GM23338 (cell line): ENCODE results near the gene PARP12. TPM values are rescaled to one million over a fixed set of nuclear protein-coding genes. Genes with fewer than 3 reads are reported as not detected.

Source experiments
- ATAC-seq: fragments of 200-7000 bp; cut with Tn5 transposase; 3 replicates; pipeline ENCODE4 v1.9.1; 2020
- DNase-seq: peaks from one replicate; pipeline ENCODE4 v3.0.0-alpha.2; 2015; ENCODE audit warnings: low spot score
- H2AFZ ChIP-seq: fragments of 200-600 bp; sonication (generic); 2 replicates; pipeline ENCODE4 v1.8.0; 2016; ENCODE audit warnings: antibody characterized with exemption, mild to moderate bottlenecking, moderate library complexity
- H3F3A ChIP-seq: fragments of 200-600 bp; sonication (generic); replicated peaks from 2 replicates; pipeline ENCODE4 v1.8.0; 2017; ENCODE audit warnings: antibody characterized with exemption, mixed run types, low read depth
- H3K27ac ChIP-seq: fragments of 200-600 bp; sonication (generic); 2 replicates; pipeline ENCODE4 v1.6.1; 2016; ENCODE audit warnings: low read depth
- H3K27me3 ChIP-seq: fragments of 200-600 bp; sonication (generic); 2 replicates; pipeline ENCODE4 v1.8.0; 2016; ENCODE audit warnings: mild to moderate bottlenecking, mixed run types, moderate library complexity; ENCODE audit not compliant: insufficient read depth
- H3K36me3 ChIP-seq: fragments of 200-600 bp; sonication (generic); 2 replicates; pipeline ENCODE4 v1.8.0; 2016; ENCODE audit warnings: mild to moderate bottlenecking; ENCODE audit not compliant: insufficient read depth
- H3K4me1 ChIP-seq: fragments of 200-600 bp; sonication (generic); 2 replicates; pipeline ENCODE4 v1.8.0; 2016; ENCODE audit warnings: mild to moderate bottlenecking, moderate library complexity; ENCODE audit not compliant: insufficient read depth
- H3K4me2 ChIP-seq: fragments of 200-600 bp; sonication (generic); 2 replicates; pipeline ENCODE4 v1.7.1; 2017; ENCODE audit warnings: mixed run types
- H3K4me3 ChIP-seq: fragments of 200-600 bp; sonication (generic); 2 replicates; pipeline ENCODE4 v1.6.1; 2016; ENCODE audit warnings: mixed run types
- H3K79me2 ChIP-seq: fragments of 200-600 bp; sonication (generic); replicated peaks from 2 replicates; pipeline ENCODE4 v1.8.0; 2017; ENCODE audit warnings: mild to moderate bottlenecking; ENCODE audit not compliant: insufficient read depth
- H3K9me2 ChIP-seq: fragments of 200-600 bp; sonication (generic); 2 replicates; pipeline ENCODE4 v1.8.0; 2017; ENCODE audit not compliant: insufficient read depth
- H4K20me1 ChIP-seq: fragments of 200-600 bp; sonication (generic); replicated peaks from 2 replicates; pipeline ENCODE4 v1.8.0; 2017; ENCODE audit warnings: mild to moderate bottlenecking; ENCODE audit not compliant: insufficient read depth
- H3K27ac Mint-ChIP-seq: 2 replicates; pipeline ENCODE4 v1.8.0; 2020; ENCODE audit warnings: inconsistent platforms, mild to moderate bottlenecking, moderate library complexity, mixed read lengths
- H3K27me3 Mint-ChIP-seq: 3 replicates; pipeline ENCODE4 v1.8.0; 2022; ENCODE audit warnings: low read depth, mild to moderate bottlenecking, moderate library complexity, mixed read lengths, inconsistent platforms; ENCODE audit not compliant: insufficient read depth, poor library complexity
- H3K36me3 Mint-ChIP-seq: 3 replicates; pipeline ENCODE4 v1.8.0; 2021; ENCODE audit warnings: low read depth, mild to moderate bottlenecking, inconsistent platforms, moderate library complexity, mixed read lengths
- H3K4me1 Mint-ChIP-seq: 3 replicates; pipeline ENCODE4 v1.8.0; 2020; ENCODE audit warnings: mild to moderate bottlenecking, inconsistent platforms, mixed read lengths
- H3K4me3 Mint-ChIP-seq: 3 replicates; pipeline ENCODE4 v1.8.0; 2021; ENCODE audit warnings: moderate library complexity, mild to moderate bottlenecking, inconsistent platforms, mixed read lengths
- H3K9me3 Mint-ChIP-seq: 3 replicates; pipeline ENCODE4 v1.8.0; 2020; ENCODE audit warnings: moderate library complexity, mild to moderate bottlenecking, inconsistent platforms, mixed read lengths
- CREB1 ChIP-seq: fragments of 250-450 bp; sonication (Bioruptor Pico); IDR thresholded peaks from 2 replicates; pipeline ENCODE4 v1.5.0; 2020; ENCODE audit warnings: low read depth, mild to moderate bottlenecking, moderate library complexity
- EZH2 ChIP-seq: fragments of 200-600 bp; sonication (generic); IDR thresholded peaks from one replicate; pipeline ENCODE4 v1.8.0; 2017; ENCODE audit warnings: antibody characterized with exemption, mild to moderate bottlenecking, low read depth; ENCODE audit not compliant: unreplicated experiment
- EZH2phosphoT487 ChIP-seq: fragments of 200-600 bp; sonication (generic); IDR thresholded peaks from one replicate; pipeline ENCODE4 v1.8.1; 2018; ENCODE audit warnings: antibody characterized with exemption; ENCODE audit not compliant: unreplicated experiment
- JUNB ChIP-seq: IDR thresholded peaks from one replicate; pipeline ENCODE4 v1.6.1; 2016; ENCODE audit warnings: antibody characterized with exemption; ENCODE audit not compliant: unreplicated experiment
- NANOG ChIP-seq: IDR thresholded peaks from 2 replicates; pipeline ENCODE4 v1.6.1; 2016; ENCODE audit warnings: antibody characterized with exemption, borderline replicate concordance
- POLR2AphosphoS5 ChIP-seq: IDR thresholded peaks from 2 replicates; pipeline ENCODE4 v1.6.1; 2016; ENCODE audit warnings: antibody characterized with exemption, low read depth
- STAT1 ChIP-seq: IDR thresholded peaks from one replicate; pipeline ENCODE4 v1.6.1; 2016; ENCODE audit warnings: antibody characterized with exemption; ENCODE audit not compliant: unreplicated experiment
- ZNF114 ChIP-seq: fragments of 250-450 bp; sonication (Bioruptor Pico); IDR thresholded peaks from 2 replicates; pipeline ENCODE4 v1.5.0; 2020; ENCODE audit warnings: mild to moderate bottlenecking, moderate library complexity
- ZNF331 ChIP-seq: fragments of 250-450 bp; sonication (Bioruptor Pico); IDR thresholded peaks from 2 replicates; pipeline ENCODE4 v1.5.0; 2020; ENCODE audit warnings: low read depth, mild to moderate bottlenecking, moderate library complexity
- polyA plus RNA-seq: library from polyadenylated mRNA; unstranded; fragments of >200 nt; fragmentation: Nextera tagmentation; extraction: Ambion mirVana; gene quantifications from 2 replicates; pipeline ENCODE4 v1.2.1, GENCODE V29; 2016
- total RNA-seq: library from RNA; depleted of rRNA; stranded (reverse); fragments of >200 nt; shearing (Covaris generic); gene quantifications from 2 replicates; pipeline ENCODE4 v1.2.3, GENCODE V29; 2014
- TF ChIP-seq, protein P1 (sequence below): IDR thresholded peaks from one replicate; pipeline ENCODE4 v1.6.1; 2018; ENCODE audit warnings: antibody characterized with exemption; ENCODE audit not compliant: unreplicated experiment
- TF ChIP-seq, protein P2 (sequence below): IDR thresholded peaks from 2 replicates; pipeline ENCODE4 v1.6.1; 2016; ENCODE audit warnings: antibody characterized with exemption

The PARP12 gene
- total and polyA plus RNA-seq, 2 experiments from 2014 or later, result 2.7 to 10.3 TPM

DNA sequence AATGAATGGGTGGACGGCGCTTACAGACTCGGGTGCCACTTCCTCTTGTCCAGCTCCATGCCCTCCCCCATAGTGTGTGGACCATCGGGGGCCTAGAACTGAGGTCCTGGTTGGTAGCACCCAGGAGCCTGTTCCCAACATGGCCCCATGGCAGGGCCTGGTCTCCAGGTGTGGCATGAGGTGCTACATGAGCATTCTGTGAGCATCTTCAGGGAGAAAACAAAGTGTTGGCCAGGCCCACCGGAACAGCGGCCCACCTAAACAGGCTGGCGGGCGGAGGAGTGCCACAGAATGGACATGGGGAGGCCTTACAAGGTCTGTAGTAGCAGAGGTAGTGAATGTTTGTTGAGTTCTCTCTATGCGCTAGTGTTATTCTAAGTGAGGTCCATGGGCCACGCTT is 76.9 kb downstream of the PARP12 start (continued):
- TF ChIP-seq EZH2 (no peak), JUNB (no peak), NANOG (no peak), ZNF331 (no peak), POLR2AphosphoS5 (no peak), EZH2phosphoT487 (no peak), CREB1 (CRISPR knock-in tag) (no peak)
- TF ChIP-seq, protein P1, sequence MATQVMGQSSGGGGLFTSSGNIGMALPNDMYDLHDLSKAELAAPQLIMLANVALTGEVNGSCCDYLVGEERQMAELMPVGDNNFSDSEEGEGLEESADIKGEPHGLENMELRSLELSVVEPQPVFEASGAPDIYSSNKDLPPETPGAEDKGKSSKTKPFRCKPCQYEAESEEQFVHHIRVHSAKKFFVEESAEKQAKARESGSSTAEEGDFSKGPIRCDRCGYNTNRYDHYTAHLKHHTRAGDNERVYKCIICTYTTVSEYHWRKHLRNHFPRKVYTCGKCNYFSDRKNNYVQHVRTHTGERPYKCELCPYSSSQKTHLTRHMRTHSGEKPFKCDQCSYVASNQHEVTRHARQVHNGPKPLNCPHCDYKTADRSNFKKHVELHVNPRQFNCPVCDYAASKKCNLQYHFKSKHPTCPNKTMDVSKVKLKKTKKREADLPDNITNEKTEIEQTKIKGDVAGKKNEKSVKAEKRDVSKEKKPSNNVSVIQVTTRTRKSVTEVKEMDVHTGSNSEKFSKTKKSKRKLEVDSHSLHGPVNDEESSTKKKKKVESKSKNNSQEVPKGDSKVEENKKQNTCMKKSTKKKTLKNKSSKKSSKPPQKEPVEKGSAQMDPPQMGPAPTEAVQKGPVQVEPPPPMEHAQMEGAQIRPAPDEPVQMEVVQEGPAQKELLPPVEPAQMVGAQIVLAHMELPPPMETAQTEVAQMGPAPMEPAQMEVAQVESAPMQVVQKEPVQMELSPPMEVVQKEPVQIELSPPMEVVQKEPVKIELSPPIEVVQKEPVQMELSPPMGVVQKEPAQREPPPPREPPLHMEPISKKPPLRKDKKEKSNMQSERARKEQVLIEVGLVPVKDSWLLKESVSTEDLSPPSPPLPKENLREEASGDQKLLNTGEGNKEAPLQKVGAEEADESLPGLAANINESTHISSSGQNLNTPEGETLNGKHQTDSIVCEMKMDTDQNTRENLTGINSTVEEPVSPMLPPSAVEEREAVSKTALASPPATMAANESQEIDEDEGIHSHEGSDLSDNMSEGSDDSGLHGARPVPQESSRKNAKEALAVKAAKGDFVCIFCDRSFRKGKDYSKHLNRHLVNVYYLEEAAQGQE, result no peak

- peaks cover 18% of the 10 kb centered on the region for H3K4me1 Mint-ChIP-seq
- H3K36me3 Mint-ChIP-seq, result no peaks in the 10 kb centered on the region
- Histone ChIP-seq H3K27me3 (no peaks in the 10 kb centered on the region), H2AFZ (no peak overlapping the region), H3K27ac (no peak overlapping the region), H3K4me3 (no peak overlapping the region), H3K79me2 (no peaks in the 10 kb centered on the region), H3K9me2 (no peaks in the 10 kb centered on the region), H3F3A (no peaks in the 10 kb centered on the region), H3K36me3 (no peaks in the 10 kb centered on the region), H3K4me1 (peaks cover 14% of the 10 kb centered on the region; the same call in 1 of the 2 replicates), H4K20me1 (no peaks in the 10 kb centered on the region), H3K4me2 (no peak overlapping the region)
- H3K27me3 Mint-ChIP-seq, result peaks cover 8% of the 10 kb centered on the region
- DNase-seq (no peak), ATAC-seq (no peak)
- no peak overlapping the region for H3K27ac Mint-ChIP-seq
- no peaks in the 10 kb centered on the region for H3K9me3 Mint-ChIP-seq
- H3K4me3 Mint-ChIP-seq, result no peak overlapping the region
- TF ChIP-seq, protein P1, result no peak
- TF ChIP-seq POLR2AphosphoS5, result no peak
- no peak for TF ChIP-seq CREB1 (CRISPR knock-in tag)
- TF ChIP-seq STAT1, result no peak
- no peak for TF ChIP-seq EZH2
- TF ChIP-seq ZNF331, result no peak
- TF ChIP-seq EZH2phosphoT487, result no peak
- TF ChIP-seq, protein P2, sequence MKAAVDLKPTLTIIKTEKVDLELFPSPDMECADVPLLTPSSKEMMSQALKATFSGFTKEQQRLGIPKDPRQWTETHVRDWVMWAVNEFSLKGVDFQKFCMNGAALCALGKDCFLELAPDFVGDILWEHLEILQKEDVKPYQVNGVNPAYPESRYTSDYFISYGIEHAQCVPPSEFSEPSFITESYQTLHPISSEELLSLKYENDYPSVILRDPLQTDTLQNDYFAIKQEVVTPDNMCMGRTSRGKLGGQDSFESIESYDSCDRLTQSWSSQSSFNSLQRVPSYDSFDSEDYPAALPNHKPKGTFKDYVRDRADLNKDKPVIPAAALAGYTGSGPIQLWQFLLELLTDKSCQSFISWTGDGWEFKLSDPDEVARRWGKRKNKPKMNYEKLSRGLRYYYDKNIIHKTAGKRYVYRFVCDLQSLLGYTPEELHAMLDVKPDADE, result no peak
- no peak for TF ChIP-seq NANOG
- no peak for TF ChIP-seq ZNF114 (CRISPR knock-in tag)
Measured at GRCh38 chr7:139984642-139985539, 77.9 kb downstream of the PARP12 start.
